RWPE1 (cell line): ENCODE measurements around the gene DNLZ.
A peak's percentile ranks its signal among the peaks of the same experiment; 100 is the strongest.

Source experiments
- CTCF ChIA-PET: fragments of 350-600 bp; sonication (Branson Sonifier 250); formaldehyde crosslinking; extraction: SDS; loops from one replicate; lab custom pipeline; 2021; lab: Yijun Ruan, JAX
- POLR2A ChIA-PET: fragments of 400-600 bp; formaldehyde crosslinking; extraction: SDS; loops from one replicate; lab custom pipeline; 2020; ENCODE audit warnings: antibody characterized with exemption; ENCODE audit not compliant: low non-redundant PET; lab: Yijun Ruan, JAX
- DNase-seq: peaks from one replicate; pipeline ENCODE4 v3.0.0; 2012; ENCODE audit warnings: low spot score
- H3K27ac ChIP-seq: fragments of 450-650 bp; 2 replicates; pipeline ENCODE4 v1.5.1; 2017
- TF ChIP-seq, protein P1 (sequence below): fragments of 450-650 bp; conservative IDR thresholded peaks from 2 replicates; pipeline ENCODE4 v1.5.1; 2017; ENCODE audit warnings: low read depth, mild to moderate bottlenecking

The DNLZ gene

DNA sequence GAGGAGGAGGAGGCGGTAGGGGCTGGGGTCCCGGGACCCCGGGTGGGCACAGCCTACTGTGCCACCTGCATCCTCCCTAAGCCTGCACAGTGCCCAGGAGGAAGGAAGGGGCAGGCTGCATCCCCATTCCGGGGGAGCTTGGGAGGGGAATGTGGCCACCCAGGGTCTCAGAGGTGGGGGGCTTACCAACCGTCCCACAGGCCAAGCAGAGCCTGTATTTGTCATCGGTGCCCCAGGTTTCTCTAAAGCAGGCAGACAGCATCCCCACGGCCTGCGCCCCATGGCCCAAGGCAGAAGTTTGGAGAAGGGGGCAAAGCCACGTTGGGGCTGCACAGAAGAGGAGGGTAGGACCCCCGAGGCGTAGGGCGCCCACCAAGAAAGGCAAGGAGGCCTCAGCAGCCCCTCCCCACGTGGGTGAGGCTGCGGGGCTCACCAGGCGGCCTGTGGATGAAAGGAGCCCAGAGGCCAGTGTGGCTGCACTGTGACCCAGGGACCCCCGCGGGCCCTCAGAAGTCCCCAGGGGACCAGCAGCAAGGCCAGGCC, 36.7 kb downstream of the DNLZ start:
- TF ChIP-seq, protein P1, sequence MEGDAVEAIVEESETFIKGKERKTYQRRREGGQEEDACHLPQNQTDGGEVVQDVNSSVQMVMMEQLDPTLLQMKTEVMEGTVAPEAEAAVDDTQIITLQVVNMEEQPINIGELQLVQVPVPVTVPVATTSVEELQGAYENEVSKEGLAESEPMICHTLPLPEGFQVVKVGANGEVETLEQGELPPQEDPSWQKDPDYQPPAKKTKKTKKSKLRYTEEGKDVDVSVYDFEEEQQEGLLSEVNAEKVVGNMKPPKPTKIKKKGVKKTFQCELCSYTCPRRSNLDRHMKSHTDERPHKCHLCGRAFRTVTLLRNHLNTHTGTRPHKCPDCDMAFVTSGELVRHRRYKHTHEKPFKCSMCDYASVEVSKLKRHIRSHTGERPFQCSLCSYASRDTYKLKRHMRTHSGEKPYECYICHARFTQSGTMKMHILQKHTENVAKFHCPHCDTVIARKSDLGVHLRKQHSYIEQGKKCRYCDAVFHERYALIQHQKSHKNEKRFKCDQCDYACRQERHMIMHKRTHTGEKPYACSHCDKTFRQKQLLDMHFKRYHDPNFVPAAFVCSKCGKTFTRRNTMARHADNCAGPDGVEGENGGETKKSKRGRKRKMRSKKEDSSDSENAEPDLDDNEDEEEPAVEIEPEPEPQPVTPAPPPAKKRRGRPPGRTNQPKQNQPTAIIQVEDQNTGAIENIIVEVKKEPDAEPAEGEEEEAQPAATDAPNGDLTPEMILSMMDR: no peak
- H3K27ac ChIP-seq: peak overlapping the region; percentile 41
- DNase-seq: no peak
- ChIA-PET POLR2A (no interaction called here), CTCF (interaction anchor here (1.0 to 1.8 kb wide), 3 partner anchors 9 to 15 kb away, joined by 4 to 6 read pairs (median 4); no protein-coding TSS in a partner anchor)

DNA sequence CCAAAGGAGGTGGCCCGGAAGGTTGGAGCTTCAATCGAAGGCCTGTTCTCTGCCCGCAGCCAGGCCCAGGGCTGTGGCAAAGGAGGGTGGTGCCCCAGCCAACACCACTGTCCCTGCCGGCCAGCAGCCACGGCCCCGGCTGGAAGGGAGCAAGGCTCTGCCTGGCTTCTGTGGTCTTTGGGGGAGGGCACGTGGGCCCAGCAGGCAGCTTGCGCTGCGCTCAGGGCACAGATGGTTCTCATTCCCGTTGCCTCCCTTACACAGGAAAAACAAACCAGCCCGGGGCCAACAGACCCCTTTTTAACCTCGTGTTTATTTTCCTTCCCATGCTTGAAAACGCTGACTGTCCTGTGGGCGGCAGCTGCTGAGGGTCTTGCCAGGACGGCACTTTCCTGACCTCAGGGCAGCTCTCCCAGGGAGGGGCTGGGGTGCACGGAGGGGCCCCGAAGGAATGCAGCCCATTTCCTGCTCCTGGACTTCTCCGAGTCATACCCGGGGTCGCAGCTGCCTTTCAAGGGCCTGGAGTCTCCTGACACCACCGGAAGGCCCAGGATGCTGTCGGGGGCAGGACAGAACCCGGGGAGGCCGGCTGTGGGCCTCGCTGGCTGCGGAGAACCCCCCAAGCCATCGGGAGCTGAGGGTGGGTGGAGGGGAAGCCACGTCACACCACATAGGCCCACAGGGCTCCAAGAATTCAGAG, 37.3 kb downstream of the DNLZ start:
- CTCF ChIA-PET: interaction anchor here (0.6 to 1.3 kb wide), 8 partner anchors 9 to 271 kb away, joined by 3 to 5 read pairs (median 4); partner anchors contain the start of gene DNLZ
- POLR2A ChIA-PET: no interaction called here

DNA sequence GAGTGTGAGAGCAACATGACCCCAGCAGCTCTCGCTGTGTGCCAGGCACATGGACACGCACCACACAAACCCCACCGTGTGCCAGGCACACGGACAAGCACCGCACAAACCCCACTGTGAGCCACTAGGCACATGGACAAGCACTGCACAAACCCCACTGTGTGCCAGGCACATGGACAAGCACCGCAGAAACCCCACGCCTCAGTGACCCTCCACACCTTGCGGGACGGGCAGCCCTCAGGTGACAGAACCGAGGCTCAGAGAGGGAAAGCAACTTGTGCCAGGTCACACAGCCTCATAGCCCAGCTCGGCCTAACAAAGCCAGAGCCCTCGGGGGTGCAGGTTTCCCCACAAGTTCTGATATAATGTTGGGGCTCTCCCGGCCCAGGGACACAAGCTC, 38.2 kb downstream of the DNLZ start:
- CTCF ChIA-PET: interaction anchor here (0.6 to 1.9 kb wide), 7 partner anchors 8 to 272 kb away, joined by 3 to 6 read pairs (median 4); partner anchors contain the start of gene DNLZ
- TF ChIP-seq, protein P1: no peak

More for the DNA sequence above, 37.3 kb downstream of the DNLZ start:
- H3K27ac ChIP-seq: peak overlapping the region; percentile 30
- no peak for DNase-seq
- TF ChIP-seq, protein P1: no peak

DNA sequence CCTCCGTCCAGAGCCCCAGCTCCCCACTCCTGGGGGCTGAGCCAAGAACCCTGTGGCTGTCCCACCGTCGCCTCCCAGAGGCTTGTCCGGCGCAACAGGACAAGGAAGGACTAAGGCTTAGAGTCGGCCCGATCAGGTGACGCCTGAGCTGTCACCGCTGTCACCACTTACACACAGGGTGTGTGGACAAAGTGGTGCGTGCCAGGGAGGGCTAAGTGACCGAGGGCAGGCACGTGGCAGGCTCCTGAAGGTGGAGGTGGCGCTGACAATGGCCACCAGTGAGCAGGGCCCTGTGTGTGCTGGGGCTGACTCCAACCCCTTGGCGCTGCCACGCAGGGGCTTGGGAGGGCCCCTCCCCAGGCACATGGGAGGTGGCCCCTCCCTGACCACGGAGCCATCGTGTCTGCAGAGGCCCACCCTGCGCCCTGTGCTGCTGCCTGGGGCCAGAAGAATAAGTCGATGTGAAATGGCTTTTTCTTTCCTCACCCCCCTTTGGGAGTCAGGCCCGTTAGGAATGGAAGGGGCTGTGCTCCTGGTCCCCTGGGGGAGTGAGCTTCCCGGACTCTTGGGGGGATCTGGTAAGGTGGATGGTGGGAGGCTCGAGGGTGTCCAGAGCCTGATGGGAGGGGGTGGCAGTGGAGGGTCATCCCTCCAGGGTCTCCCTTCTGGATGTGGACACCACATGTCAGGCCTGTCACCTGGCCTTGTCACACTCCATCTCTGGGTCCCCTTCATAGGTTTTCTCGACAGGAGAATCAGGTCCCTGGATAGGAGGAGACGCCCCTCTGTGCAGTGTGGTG, 38.8 kb downstream of the DNLZ start:
- DNase-seq: no peak
- ChIA-PET POLR2A (no interaction called here), CTCF (interaction anchor here (0.5 to 2.6 kb wide), 7 partner anchors 13 to 307 kb away, joined by 3 to 11 read pairs (median 3); no protein-coding TSS in a partner anchor)
- TF ChIP-seq, protein P1: no peak
- H3K27ac ChIP-seq: peak overlapping the region; percentile 30

More for the DNA sequence above, 38.2 kb downstream of the DNLZ start:
- H3K27ac ChIP-seq: peak overlapping the region; percentile 30
- DNase-seq: no peak
- POLR2A ChIA-PET: no interaction called here

DNA sequence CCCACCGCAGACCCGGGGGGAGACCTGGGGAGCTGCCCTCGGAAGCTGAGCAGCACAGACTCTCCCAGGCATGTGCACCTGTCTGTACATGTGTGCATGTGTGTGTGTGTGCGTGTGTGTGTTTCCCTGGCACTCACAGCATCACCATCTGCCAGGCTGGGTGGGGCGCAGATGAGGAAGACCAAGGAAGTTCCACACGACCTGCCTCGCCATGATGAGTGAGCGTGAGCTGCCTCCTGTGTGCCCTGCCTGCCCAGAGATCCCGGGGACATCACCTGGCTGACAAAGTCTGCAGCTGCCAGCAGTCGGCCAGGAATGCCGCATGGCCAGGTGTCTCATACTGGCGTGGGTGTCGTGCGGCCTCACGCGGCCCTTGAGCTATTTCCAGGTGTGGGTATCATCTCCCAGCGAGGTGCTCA, 40.2 kb downstream of the DNLZ start:
- TF ChIP-seq, protein P1: no peak
- POLR2A ChIA-PET: no interaction called here

More for the DNA sequence above, 40.2 kb downstream of the DNLZ start:
- CTCF ChIA-PET: interaction anchor here (0.6 to 2.6 kb wide), 7 partner anchors 10 to 308 kb away, joined by 3 to 12 read pairs (median 4); no protein-coding TSS in a partner anchor
- H3K27ac ChIP-seq: peak overlapping the region; percentile 14
- DNase-seq: no peak
